ENCODE measurements around the gene CDON.

- TF ChIP-seq CTCF (IDR thresholded peaks at IDR 0.05), result no peak
- no peak for TF ChIP-seq CEBPB (IDR thresholded peaks at IDR 0.05)
Measured at GRCh38 chr11:125946712-125947418, 115.8 kb downstream of the CDON start.
